ENCODE results near the gene EBI3.
"Not testable (repeated sequence)": the region's sequence is repeated elsewhere in the genome, so short reads cannot be mapped to it uniquely, and the experiment has no call there.

EBI3 gene

GRCh38 chr19:4229179-4229931 lies at the start of gene EBI3:
EBI3 (plus strand) TSS chr19:4229523; CDS start chr19:4229551, 28 bp downstream.
- no peak for FAIRE-seq

GRCh38 chr19:4181053-4181508 lies 48.2 kb upstream of the EBI3 start:
- no peak for FAIRE-seq

- FAIRE-seq, result peak; percentile 25
These were observed 47.1 kb upstream of the EBI3 start, which contains the start of the genes ANKRD24 and SIRT6 for GRCh38 chr19:4182084-4182810. ANKRD24 (plus strand) TSS chr19:4182689; CDS start chr19:4186426, 3,737 bp downstream. SIRT6 (minus strand) TSS chr19:4182563; CDS start chr19:4182539, 24 bp downstream.

GRCh38 chr19:4183967-4184717 lies 45.2 kb upstream of the EBI3 start:
- FAIRE-seq, result no peak

GRCh38 chr19:4184718-4185352 lies 44.5 kb upstream of the EBI3 start:
- no peak for FAIRE-seq

GRCh38 chr19:4185413-4186086 lies 43.8 kb upstream of the EBI3 start:
- FAIRE-seq, result no peak

GRCh38 chr19:4186087-4186993 lies 43.0 kb upstream of the EBI3 start:
- FAIRE-seq, result no peak

GRCh38 chr19:4187313-4188122 lies 41.8 kb upstream of the EBI3 start:
- FAIRE-seq, result no peak

- no peak for FAIRE-seq
These were observed 39.7 kb upstream of the EBI3 start for GRCh38 chr19:4189641-4190040.

- not testable (repeated sequence) for FAIRE-seq
These were observed 36.8 kb upstream of the EBI3 start for GRCh38 chr19:4192537-4192936.

- FAIRE-seq, result no peak
These were observed 35.0 kb upstream of the EBI3 start for GRCh38 chr19:4194353-4194752.

- no peak for FAIRE-seq
These were observed 33.3 kb upstream of the EBI3 start for GRCh38 chr19:4196009-4196408.

GRCh38 chr19:4196587-4197148 lies 32.7 kb upstream of the EBI3 start:
- FAIRE-seq, result no peak

GRCh38 chr19:4197228-4197624 lies 32.1 kb upstream of the EBI3 start:
- FAIRE-seq, result no peak

- no peak for FAIRE-seq
These were observed 31.5 kb upstream of the EBI3 start for GRCh38 chr19:4197625-4198466.

- FAIRE-seq, result no peak
These were observed 30.7 kb upstream of the EBI3 start for GRCh38 chr19:4198467-4199126.

- FAIRE-seq, result no peak
These were observed 29.5 kb upstream of the EBI3 start for GRCh38 chr19:4199699-4200293.
